ENCODE data around the gene PDE11A.

PDE11A gene

DNA sequence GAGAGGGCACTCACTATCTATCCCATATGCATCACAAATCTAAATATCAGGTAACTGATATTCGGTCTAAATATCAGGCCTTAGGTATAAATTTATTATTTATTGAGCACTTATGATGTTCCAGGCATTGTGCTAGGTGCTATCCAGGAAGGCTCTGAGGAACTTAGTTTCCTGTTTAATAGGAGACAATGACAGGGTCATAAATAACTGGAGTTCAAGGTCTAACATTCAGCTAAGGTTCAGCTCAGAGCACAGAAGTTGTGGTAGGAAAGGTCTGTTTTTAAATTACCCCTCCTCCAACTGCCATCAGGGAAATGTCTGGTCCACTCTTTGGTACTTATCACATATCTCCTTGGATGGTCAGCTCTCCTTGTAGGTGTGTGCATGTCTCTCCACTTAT lies 486.4 kb downstream of the PDE11A start:
- FAIRE-seq = no peak

GRCh38 chr2:177585234-177585863 lies 487.2 kb downstream of the PDE11A start:
- FAIRE-seq (no peak), DNase-seq (ENCODE audit: insufficient read length, low spot score) (no peak)

More for the DNA sequence above, 486.4 kb downstream of the PDE11A start:
- no peak for DNase-seq (ENCODE audit: insufficient read length, low spot score)

GRCh38 chr2:177584030-177584692 lies 488.4 kb downstream of the PDE11A start:
- FAIRE-seq = no peak

DNA sequence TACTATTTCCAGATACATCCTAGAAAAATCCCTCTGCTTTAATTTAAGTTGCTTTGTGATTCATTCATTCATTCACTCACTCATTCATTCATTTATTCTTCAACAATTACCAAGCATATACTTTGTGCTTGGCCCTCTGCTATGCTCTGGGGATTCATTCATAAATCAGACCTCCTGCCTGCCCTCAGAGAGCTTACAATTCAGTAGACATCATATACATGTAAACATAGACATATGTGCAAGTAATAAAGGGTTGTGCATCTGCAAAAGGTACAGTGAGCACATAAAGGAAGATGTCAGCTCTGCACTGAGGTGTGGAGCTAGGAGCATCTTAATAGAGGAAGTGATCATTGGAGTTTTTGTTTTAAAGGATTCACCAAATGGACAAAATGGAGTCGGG lies 490.6 kb downstream of the PDE11A start:
- FAIRE-seq = no peak
- DNase-seq (ENCODE audit: insufficient read length, low spot score) = no peak

More at GRCh38 chr2:177584030-177584692, 488.4 kb downstream of the PDE11A start:
- DNase-seq (ENCODE audit: insufficient read length, low spot score) = no peak

DNA sequence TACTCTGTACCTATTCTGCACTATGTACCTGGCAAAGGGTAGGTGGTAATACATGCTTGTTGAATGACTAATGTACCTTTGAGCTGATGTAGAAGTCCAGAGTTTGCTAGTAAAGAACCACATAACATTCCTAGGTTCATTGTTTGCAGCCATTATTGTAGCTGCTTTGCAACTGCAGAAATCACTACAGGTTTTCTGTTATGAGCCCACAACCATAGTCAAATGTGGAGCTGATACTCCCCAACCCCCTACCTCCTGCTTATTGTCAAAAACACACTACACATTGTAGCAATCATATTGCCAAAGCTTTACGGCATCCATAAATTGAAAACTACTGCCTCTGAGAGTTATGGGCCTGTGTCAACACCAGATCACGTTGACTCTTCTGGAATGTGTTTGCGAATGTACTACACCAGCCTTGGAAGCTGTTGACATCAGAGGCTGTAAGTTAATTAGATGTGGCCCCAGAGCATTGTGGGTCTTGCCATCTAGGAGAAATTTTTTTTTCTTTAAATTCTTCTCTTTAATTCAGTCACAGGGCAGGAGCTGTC lies 493.0 kb downstream of the PDE11A start:
- FAIRE-seq (no peak), DNase-seq (ENCODE audit: insufficient read length, low spot score) (no peak)

DNA sequence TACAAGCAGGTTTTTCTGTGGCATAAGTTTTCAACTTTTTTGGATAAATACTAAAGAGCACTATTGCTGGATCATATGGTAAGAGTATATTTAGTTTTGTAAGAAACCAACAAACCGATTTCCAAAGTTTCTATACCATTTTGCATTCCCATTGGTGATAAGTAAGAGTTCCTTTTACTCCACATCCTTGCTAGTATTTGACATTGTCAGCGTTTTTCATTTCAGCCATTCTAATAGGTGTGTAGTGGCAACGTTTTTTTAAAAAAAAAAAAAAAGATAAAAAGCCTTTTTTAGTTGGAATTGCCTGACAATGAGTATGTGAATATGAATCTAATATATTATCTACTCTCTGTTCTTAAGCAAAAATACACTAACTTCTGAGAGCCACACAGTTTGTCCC lies 494.1 kb downstream of the PDE11A start:
- FAIRE-seq = no peak
- no peak for DNase-seq (ENCODE audit: insufficient read length, low spot score)

- FAIRE-seq (no peak), DNase-seq (ENCODE audit: insufficient read length, low spot score) (no peak)
Observed at GRCh38 chr2:177577075-177577474, 495.5 kb downstream of the PDE11A start.

DNA sequence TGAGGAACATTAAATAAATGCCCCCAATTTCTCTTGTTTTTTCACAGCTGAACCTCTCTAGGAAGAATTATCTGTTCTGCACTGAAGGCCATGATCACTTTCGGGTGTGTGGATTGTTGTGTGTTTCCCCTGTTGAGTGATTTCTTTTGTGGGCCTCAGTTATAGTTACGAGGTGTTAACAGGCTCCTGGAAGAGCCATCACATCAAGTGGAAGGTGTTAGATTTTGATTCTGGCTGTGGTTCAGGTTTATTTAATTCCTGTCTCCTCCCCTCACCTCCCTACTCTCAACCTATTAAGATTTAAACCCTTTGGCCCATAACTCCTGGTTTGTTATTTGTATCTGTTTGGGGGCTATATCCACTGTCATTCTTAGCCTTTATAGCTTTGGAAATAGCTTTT lies 497.2 kb downstream of the PDE11A start:
- DNase-seq (ENCODE audit: insufficient read length, low spot score) = no peak
- no peak for FAIRE-seq

- FAIRE-seq = no peak
Observed at GRCh38 chr2:177574356-177574755, 498.2 kb downstream of the PDE11A start.

More at GRCh38 chr2:177574356-177574755, 498.2 kb downstream of the PDE11A start:
- no peak for DNase-seq (ENCODE audit: insufficient read length, low spot score)

Measured in HTR-8/SVneo (cell line).